ENCODE data around the gene RPS19.
"Not testable (repeated sequence)": the region's sequence is repeated elsewhere in the genome, so short reads cannot be mapped to it uniquely, and the experiment has no call there.

Gene RPS19

GRCh38 chr19:41860419-41861115 is 512 bp downstream of the RPS19 start:
- peak; percentile 35 for DNase-seq

GRCh38 chr19:41861116-41861768 is 1.2 kb downstream of the RPS19 start:
- no peak for DNase-seq

GRCh38 chr19:41861846-41862245 is 1.8 kb downstream of the RPS19 start:
- peak; percentile 30 for DNase-seq

GRCh38 chr19:41862445-41862986 is 2.5 kb downstream of the RPS19 start:
- DNase-seq: peak; percentile 6

DNA sequence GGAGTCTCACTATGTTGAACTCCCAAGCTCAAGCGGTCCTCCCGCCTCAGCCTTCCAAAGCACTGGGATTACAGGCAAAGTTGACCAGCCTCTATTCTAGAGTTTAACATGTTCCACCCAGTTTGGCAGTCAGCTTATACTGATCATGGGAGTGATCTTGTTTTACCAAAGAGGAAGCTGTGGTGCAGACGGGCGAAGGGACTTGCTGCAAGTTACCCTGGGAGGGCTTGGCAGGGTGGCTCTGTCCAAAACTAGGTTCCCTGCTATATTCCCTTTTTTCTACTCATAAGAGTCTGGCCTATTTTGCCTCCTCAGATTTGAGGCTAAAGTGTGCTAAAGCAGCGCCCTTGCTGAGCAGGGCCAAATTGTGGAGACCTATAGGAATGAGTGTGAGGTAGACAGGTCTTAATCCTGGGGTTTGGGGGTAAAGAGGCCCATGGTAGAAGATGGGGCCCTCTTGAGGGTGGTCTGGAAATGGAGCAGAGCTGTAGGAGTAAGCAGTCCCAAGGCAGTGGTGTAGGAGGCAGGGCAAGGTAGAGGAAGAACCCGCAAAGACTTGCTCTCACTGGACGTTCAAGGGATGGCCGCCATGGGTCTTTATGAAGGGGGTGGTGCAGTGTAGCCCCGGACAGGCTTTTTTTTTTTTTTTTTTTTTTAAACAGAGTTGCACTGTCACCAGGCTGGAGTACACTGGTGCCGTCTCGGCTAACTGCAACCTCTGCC is 3.3 kb downstream of the RPS19 start:
- no peak for DNase-seq

DNA sequence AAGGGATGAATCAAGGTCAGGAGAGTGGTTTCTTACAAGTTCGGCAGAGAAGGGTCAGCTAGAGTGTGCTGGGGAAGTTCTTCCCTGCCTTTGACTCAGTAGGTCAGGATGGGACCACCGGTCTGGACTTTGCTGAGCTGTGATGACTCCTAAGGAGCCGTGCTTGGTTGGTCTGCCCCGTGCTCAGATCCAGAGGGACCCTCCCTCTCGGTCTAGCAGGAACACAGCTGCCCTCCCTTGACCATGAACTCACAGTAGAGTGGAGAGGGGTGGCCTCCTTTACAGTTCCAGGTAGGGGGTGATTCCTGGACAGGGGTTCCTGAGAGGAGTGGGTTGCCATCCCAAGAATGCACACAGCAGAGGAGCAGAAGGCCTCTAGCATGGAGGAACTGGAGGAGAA is 4.3 kb downstream of the RPS19 start:
- no peak for DNase-seq

- DNase-seq: peak; percentile 10
Measured at GRCh38 chr19:41866284-41866683, 6.2 kb downstream of the RPS19 start.

DNA sequence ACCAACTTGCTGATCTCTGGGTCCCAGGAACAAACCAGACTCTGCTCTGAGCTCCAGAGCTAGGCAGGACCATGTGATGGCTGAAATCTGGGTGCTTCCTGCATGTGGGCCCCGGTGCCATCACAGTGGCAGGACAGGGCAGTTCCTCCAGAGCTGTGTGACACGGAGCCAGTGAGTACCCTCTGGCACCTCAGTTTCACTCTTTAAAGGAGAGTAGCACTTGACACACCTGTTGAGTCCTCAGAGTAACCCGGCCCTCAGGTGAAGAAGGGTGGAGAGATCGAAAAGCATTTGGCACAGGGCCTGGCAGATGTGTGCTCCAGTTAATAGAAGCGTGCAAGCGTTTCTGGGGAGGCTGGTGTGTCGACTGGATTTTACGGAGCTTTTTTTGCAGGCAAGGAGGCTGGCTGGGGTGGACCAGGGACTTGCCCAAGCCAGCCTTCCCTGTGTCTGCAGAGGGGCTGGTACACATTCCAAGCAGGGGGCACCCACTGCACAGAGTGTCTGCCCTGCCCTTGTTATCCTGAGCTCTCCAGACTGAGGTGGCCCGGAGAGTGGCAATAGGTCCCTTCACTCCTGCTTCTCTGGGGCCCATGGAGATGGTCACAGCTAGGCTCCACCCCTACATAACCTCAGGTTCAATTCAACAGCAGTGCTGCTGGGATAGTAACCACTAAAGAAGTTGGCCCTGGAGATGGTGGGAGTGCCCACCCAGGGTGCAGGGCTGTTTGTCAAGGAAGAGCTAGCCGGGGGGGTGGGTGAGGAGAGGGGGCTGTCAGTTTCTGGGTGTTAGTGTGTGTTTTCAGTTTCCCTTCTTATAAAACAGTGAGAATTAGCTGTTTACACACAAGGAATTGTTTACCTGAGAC is 8.3 kb downstream of the RPS19 start:
- DNase-seq: no peak

DNA sequence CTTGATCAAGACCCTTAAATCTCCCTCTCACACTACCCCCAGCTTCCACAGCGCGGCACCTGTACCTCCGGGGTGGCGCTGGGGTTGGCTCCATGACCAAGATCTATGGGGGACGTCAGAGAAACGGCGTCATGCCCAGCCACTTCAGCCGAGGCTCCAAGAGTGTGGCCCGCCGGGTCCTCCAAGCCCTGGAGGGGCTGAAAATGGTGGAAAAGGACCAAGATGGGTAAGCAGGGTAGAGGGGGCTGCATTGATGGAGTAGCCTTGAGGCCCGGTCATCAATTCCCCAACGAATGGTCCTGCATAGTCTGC is 8.9 kb downstream of the RPS19 start:
- no peak for DNase-seq

GRCh38 chr19:41869374-41869955 is 9.4 kb downstream of the RPS19 start:
- no peak for DNase-seq

DNA sequence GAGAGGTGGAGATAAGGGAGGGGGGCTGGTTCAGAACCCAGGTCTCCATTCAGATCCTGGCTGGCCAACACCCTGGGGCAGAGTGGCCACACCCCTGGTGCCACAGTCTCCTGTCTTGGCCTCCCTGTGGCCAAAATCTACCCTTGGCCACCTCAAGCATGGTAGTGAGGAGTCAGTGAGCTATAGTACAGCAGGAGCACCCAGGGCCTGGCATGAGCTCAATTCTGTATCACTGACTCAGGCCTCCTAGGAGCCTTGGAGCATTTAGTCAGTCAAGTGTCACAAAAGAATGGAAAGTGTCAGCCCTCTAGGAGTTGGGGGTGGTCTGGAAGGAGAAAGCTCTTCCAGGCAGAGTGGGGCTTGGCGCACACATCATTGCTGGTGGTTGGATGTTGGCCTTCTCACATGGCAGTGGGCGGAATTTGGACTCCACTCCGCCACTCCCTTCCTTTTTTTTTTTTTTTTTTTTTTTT is 10.4 kb downstream of the RPS19 start:
- DNase-seq: no peak

GRCh38 chr19:41871573-41872383 is 11.7 kb downstream of the RPS19 start:
- peak; percentile 69 for DNase-seq

GRCh38 chr19:41872384-41872774 is 12.3 kb downstream of the RPS19 start:
- no peak for DNase-seq

GRCh38 chr19:41872775-41873647 is 13.0 kb downstream of the RPS19 start:
- DNase-seq: peak; percentile 75

DNA sequence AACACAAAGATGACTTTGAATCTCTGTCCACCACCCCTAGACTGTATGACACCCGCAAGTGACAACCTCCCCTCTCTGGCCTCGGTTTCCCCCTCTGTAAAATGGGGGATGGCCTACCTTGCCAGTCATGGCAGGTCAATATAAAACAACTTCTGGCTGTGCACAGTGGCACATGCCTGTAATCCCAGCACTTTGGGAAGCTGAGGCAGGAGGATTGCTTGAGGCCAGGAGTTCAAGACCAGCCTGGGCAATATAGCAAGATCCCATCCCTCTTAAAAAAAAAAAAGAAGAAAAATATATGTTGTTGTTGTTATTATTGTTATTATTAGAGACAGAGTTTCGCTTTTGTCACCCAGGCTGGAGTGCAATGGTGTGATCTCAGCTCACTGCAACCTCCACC is 15.9 kb downstream of the RPS19 start:
- DNase-seq: not testable (repeated sequence)

- DNase-seq: no peak
Measured at GRCh38 chr19:41876847-41877832, 17.1 kb downstream of the RPS19 start, which contains the start of gene CD79A. TSS of gene CD79A (plus strand) at chr19:41877279. CDS start at chr19:41877305, 26 bp downstream.

DNA sequence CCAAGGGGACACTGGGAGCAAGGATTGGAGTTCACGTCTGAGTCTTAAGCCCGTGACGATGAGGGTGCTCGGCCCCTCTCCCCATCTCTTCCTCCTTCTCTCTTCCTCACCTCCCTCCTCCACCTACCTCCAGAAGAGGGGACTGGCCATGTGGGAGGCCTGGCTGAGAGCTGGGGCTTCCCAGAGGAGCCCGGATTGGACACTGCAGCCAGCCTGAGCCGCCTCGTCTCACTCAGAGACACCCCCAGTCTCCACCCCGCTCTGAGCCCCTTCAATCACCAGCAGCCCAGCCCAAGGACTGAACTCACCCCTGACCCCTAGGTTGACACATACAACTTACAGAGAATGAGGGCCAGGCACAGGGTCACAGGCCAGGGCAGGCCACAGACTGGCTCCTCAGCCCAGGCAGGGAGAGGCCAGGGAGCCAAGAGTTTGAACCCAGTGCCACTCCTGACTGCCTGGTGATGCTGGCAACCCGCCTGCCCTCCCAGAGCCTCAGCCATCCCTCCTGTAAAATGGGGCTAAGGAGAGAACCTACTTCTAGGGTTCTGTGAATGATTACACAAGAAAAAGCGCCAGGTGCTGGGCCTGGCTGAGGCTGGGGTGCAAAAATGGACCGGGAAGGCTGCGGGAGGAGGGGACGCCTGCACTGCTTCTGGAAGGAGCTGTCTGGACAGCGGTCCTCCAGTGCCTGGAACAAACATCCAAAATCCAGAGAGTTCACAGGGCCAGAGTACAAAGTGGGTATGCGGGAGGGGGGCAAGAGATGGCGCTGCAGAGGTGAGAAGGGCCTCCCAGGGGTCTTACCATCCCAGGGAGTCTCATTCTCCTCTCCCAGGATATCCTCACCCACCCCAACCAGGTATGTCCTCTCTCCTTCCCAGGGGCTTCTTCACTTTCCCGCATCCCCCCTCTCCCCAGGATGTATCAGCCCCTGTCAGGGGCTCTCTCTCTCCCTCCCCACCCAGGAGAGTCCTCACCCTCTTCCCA is 18.2 kb downstream of the RPS19 start:
- no peak for DNase-seq

GRCh38 chr19:41879080-41879479 is 19.0 kb downstream of the RPS19 start:
- DNase-seq: no peak
